GM19239 (cell line): Measurements from ENCODE around the gene ATP9A.
"Not testable (repeated sequence)": the region's sequence is repeated elsewhere in the genome, so short reads cannot be mapped to it uniquely, and the experiment has no call there.

Experiments used
- DNase-seq: peaks from one replicate; pipeline ENCODE4 v3.0.0; 2011; ENCODE audit warnings: low spot score; ENCODE audit not compliant: insufficient read length
- FAIRE-seq: peaks from 2 replicates; lab custom pipeline; 2011; peaks lifted over from hg19 to GRCh38; lab: Jason Lieb, UNC

The ATP9A gene

DNA sequence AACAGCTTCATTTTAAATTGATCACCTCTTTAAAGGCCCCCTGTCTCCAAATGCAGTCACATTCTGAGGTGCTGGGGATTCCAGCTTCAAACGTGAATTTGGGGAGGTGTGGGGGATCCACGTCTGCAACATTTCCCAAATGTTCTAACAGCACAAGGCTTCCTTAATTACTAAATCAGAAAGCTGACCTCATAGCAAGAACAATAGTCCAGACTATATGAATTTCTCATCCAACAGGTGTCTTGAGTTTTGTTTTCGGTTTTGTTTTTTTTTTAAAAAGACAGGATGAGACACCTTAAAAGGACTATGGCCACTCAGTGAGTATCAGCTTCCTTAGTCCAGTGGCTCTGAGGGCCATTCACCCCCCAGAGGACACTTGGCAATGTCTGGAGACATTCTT lies 11.5 kb downstream of the ATP9A start:
- FAIRE-seq (no peak), DNase-seq (no peak)

DNA sequence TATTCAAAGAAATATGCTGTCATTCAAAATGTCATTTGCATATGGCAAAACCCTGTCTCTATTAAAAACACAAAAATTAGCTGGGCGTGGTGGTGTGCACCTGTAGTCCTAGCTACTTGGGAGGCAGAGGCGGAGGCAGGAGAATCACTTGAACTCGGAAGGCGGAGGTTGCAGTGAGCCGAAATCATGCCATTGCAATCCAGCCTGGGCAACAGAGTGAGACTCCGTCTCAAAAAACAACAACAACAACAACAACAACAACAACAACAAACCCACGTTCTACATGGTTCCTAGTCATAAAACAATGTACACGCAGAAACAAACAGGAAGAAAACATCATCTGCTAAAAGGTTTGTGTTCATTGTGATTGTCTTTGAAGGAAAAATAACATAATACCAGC lies 15.0 kb downstream of the ATP9A start:
- not testable (repeated sequence) for DNase-seq, FAIRE-seq

DNA sequence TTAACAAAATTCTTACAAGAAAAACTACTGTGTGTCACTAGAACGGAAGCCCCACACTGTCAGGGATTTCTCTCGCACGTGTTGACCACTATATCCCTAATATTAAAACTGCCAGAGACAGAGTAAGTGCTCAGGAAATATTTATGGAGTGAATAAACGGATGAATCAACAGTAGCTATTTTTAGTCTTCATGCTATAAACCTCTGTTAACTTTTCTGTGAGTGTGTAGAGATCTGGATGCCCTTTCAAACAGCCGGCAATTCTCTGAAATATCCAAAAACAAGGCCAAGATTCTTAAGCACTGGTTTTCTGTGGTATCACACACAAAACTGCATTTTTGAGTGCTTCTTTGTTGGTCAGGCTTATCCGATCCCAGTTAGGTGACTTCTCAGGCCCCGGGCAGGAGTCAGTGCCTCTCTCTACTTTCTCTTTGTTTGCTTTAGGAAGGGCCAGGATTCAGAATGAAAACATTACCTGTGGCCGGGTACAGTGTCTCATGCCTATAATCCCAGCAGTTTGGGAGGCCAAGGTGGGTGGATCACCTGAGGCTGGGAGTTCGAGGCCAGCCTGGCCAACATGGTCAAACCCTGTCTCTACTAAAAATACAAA lies 15.7 kb downstream of the ATP9A start:
- no peak for FAIRE-seq
- no peak for DNase-seq

DNA sequence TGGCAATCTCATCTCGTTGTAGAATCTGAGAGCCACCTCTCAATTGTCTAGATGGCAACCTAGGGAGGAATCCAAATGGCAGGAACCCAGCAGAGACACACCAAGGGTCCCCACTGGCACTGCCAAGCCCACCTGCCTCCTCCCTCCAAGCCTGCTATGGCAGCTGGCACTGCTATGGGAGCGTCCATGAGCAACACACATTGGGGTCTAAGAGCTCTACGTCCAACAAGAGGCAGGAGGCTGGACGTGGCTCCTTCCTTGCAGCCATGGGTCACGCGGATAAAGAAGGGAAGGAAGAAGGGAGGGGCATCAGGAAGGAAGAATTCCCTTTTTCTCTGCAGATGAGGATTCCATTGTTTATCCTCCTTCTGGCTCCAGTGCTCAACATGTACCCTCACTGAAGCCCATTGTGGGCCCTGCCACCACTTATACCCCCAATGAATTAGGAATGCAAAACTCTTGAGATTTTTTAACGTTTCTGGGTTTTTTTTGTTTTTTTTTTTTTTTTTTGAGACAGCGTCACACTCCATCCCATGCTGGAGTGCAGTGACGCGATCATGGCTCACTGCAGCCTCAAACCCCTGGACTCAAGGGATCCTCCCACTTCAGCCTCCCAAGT lies 17.3 kb downstream of the ATP9A start:
- no peak for FAIRE-seq

DNA sequence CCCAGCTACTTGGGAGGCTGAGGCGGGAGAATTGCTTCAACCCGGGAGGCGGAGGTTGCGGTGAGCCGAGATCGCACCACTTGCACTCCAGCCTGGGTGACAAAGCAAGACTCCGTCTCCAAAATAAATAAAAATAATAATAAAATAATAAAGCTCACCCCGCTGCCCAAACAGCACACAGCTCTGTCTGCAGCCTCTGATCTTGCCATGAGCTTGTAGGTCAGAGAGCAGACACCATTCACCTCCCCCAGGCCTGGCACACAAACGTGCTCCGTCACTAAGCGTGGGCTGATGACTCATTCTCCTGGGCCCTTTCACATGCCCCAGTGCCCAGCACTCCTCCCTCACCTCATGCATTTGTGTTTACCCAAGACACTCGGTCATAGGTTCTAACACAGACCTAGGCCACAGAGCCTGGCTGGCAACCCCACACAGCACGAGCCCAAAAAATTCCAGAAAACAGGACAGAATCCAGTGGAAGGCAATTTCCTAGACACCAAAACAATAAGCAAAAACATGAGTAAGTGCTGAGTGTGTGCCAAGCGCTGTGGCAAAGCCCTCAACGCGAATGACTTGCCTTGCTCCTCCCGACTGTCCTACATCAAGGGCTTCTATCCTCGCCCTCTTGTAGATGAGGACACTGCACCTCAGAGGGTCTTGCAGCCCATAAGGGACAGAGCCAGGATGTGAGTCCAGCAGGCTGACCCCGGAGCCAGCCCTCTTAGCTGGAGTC lies 18.0 kb downstream of the ATP9A start:
- no peak for DNase-seq
- FAIRE-seq, result no peak

More for the DNA sequence above, 17.3 kb downstream of the ATP9A start:
- DNase-seq, result no peak

DNA sequence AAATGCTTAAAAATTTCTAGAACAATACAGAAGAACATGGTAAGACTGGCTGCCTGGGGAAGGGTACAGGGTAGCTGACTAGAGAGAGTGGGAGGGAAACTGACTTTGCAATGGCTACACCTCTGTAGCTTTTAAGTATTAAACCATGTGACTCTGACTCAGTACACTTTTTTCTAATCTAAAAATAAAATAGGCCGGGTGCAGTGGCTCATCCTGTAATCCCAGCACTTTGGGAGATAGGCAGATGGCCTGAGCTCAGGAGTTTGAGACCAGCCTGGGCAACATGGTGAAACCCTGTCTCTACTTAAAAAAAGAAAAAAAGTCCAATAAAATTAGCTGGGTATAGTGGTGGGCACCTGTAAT lies 18.5 kb downstream of the ATP9A start:
- DNase-seq (no peak), FAIRE-seq (no peak)

DNA sequence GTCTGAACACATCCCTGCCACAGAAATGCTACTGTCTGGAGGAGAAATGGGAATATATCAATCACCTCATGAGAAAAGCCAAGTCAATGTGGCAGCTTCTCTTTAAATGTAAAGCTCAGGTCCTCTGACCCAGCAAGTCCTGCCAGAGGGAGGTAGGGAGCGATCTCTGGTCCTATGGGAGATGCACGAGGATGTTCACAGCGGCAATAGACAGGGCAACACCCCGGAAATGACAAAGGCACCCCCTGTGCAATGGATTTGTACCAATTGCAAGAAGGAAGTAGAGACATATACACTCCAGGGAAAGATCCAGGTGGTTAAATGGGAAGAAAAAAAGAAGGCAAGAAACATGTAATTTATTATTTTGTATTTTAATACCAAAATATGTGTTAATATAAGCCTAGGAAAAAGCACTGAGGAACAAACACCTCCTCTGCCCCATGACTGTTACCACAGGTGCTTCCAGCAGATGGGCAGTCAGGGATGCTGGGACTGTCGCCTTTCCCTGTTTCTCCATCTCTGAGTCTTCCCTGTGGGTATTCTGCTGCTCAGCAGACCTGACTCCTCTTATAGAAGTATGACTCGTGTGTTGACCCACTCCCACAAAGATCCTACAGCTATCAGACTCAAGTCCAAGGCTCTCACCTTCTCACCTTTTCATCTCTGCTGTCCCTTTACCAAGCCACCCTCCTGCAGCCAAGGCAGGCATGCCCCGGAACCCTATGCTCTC lies 20.8 kb downstream of the ATP9A start:
- FAIRE-seq, result no peak
- no peak for DNase-seq

DNA sequence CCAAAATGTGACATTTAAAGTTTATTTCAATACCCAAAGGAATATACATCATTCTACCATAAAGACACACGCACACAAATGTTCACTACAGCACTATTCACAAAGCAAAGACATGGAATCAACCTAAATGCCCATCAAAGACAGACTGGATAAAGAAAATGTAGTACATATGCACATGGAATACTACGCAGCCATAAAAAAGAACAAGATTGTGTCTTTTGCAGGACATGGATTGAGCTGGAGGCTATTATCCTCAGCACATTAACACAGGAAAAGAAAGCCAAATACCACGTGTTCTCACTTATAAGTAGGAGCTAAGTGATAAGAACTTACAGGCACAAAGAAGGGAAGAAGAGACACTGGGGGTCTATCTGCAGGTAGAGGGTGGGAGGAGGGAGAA lies 22.4 kb downstream of the ATP9A start:
- DNase-seq (no peak), FAIRE-seq (no peak)

DNA sequence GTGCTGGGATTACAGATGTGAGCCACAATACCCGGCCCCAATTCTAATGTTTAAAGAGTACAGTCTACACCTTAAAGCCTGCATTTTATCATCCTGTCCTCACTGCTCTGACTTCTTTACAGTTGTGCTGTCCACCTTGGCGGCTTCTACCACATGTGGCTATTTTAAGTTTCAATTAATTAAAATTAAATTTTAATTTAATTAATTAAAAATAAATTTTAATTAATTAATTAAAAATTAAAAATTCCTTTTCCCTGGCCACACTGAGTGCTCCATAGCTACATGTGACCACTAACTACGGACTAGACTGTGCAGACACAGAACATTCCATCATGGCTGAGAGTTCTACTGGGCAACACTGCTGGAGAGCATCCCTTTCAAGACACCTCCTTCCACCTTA lies 27.4 kb downstream of the ATP9A start:
- FAIRE-seq (no peak), DNase-seq (no peak)

DNA sequence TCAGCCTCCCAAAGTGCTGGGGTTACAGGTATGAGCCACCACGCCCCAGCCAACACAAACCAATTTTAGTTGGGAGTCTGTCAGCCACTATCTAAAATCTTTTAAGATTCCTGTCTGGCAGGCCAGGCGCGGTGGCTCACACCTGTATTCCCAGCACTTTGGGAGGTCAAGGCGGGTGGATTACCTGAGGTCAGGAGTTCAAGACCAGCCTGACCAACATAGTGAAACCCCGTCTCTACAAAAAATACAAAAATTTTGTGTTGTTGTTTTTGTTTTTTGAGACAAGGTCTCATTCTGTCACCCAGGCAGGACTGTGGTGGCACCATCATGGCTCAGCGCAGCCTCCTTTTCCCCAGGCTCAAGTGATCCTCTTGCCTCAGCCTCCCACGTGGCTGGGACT lies 27.9 kb downstream of the ATP9A start:
- not testable (repeated sequence) for DNase-seq, FAIRE-seq

DNA sequence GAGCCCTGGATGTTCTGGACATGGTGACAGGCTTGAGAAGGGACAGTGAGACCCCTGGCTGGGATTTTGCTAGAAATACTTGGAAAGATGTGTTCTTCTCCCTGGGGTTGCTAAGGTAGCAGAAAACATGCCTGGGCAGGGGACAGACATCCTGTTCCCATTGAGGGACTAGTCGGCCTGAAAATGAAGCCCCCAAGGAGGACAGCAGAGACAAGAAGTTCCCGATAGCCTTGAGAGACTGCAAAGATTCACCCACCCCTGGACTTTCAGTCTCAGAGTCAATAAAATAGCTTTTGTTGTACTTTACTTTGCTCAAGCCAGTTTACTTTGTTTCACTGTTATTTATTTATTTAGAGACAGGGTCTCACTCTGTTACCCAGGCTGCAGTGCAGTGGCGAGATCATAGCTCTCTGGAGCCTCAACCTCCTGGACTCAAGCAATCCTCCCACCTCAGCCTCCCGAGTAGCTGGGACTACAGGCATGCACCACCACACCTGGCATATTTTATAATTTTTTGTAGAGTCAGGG lies 28.4 kb downstream of the ATP9A start:
- FAIRE-seq (no peak), DNase-seq (no peak)

DNA sequence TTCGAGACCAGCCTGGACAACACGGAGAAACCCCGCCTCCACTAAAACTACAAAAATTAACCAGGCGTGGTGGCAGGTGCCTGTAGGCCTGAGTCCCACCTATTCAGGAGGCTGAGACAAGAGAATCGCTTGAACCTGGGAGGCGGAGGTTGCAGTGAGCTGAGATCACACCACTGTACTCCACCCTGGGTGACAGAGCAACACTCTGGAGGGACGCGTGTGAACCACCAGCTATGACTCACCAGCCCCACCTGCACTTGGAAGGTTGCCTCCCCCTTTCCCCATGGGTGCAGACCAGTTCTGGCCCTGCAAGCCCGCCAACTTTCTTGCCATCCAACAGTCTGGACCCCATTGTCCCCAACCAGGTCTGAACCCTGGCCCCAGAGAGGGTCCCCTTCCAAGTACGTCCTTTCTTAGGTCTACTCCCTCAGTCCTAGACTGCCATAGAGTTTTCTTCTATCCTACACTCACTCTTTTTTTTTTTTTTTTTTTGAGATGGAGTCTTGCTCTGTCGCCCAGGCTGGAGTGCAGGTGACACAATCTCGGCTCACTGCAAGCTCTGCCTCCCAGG lies 29.2 kb downstream of the ATP9A start:
- no peak for DNase-seq
- no peak for FAIRE-seq

DNA sequence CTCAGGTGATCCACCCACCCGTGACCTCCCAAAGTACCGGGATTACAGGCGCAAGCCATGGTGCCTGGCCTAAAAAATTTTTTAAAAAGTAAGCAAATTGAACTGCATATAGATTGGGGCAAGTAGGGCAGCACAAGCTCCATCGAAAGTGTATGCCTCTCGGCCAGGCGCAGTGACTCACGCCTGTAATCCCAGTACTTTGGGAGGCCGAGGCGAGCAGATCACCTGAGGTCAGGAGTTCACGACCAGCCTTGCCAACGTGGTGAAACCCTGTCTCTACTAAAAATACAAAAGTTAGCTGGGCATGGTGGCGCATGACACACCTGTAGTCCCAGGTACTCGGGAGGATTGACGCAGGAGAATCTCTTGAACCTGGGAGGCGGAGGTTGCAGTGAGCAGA lies 29.9 kb downstream of the ATP9A start:
- FAIRE-seq, DNase-seq: not testable (repeated sequence)

DNA sequence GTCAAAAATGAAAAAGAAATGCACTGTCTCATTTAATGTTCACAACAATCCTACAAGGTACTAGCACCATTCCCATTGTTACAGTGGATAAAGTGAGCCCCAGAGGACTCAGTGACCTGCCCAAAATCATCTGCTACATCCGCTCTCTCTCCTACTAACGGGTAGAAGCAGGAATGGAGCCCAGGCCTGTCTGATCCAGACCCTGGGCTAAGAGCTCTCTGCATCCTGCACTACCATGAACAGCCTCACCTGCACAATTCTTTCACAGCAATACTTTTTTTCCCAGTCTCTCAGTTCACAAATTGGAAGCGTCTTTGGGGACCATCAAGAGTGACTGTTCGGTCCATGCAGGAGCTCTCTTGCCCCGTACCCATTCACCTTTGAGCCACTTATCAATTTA lies 31.2 kb downstream of the ATP9A start:
- no peak for DNase-seq
- no peak for FAIRE-seq

DNA sequence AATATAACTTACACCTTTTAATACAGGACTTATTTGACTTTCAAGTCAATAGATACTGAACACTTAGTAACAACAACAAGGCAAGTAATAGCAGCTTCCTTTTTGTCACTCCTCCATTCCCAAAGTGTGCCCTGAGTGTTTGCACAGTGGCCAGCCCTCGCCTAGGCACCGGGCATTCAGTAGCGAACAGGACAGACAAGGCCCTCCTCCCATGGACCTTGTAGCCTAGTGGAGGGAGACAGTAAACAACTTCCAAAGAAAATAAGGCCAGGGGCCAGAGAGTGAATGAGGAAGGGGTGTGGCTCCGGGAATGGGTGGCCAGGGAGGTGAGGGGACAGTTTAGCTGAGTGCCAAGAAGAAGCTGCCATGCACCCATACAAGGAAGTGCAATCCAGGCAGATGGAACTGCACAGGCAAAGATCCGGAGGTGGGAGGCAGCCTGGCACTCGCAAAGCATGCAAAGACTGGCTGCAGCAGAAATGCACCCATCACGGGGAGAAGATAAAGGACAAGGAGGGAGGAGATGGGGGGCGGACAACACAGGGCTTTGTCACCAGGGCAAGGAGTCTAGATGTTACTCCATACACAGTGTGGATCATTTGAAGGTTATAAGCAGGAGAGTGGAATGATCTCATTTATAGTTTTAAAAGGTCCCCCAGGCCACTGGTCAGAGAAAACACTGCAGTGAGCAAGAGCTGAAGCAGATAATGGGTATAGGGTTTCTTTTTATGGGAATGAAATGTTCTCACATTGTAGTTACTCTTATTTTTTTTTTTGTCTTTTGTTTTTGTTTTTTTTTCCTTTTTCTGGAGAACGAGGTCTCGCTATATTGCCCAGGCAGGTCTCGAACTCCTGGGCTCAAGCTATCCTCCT lies 32.2 kb downstream of the ATP9A start:
- FAIRE-seq (no peak), DNase-seq (no peak)

DNA sequence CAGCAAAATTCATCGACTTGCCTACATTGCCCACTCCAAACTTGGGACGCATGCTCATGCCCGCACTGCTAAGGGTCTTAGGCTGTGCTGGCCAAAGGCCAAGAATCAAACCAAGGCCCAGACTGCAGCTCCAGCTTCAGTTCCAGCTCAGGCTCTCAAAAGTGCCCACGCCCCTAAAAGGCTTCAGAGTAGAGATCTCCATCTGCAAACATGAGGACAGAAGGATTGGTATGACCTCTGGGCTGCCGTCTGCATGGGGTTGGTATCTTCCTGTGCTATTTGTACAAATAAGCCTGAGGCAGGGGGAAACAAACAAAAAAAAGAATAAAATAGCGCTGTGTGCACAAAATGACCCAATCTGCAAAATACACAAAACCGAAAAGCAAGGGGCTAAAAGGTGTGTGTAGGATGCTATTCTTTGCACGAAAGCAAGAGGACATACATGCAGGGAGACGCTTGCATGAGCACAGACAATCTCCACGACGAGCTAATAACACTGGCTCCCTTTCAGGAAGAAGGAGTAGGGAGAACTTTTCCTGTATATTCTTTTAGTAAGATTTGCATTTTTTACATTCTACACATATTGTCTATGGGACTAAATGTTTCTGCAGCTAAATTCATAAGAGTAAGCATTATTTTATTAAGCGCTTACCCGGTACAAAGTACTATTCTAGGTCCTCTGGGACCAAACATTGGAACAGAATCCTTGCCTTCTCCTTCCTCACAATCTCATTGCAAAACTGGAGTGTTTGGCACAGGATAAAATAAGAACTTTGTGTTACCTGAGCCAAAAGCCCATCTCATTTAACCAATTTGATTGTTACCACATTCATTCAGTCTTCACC lies 33.1 kb downstream of the ATP9A start:
- FAIRE-seq (no peak), DNase-seq (no peak)

DNA sequence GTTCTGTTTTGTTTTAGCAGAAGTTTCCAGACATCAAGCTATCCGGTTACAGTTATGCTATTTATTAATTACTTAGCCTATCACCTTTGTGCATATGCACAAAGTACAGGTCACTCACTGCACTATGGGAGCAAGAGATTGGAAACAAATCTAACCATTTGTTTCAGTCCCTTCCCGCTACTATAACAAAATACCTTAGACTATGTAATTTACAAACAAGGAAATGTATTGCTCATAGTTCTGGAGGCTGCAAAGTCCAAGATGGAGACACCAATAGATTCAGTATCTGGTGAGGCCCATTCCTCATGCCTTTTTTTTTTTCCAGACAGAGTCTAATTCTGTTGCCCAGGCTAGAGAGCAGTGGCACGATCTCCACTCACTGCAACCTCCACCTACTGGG lies 35.1 kb downstream of the ATP9A start:
- no peak for FAIRE-seq
- DNase-seq, result no peak

DNA sequence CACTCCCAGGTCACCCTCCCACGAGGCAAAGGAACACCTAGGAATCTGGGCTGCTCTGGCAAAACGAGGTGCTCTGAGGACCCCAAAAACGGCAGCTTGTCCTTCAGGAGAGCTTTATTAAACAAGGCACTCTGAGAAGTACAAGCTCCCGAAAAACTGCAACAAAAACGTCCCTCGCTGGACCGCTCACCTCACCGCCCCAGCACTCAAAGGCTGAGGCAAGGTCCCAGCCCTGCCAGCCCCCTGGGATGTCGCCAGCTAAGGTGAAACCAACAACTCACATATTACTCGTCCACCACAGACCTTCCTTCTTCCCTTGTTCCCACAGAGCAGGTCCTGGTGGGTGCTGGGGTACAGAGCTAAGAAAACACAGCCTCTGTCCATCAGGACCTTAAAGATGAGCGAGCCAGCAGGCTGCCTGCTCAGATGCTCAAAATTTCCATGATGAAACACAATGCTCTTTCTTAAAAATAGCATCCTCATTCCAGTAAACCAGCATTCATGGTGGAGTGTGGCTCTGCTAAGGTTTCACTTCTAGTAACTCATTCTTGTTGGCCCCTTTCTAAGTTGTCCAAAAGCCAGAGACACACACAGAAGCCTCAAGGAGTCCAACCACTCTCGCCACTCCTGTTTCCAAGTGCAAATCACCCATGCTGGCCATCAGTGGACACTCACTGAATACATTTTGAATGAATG lies 35.9 kb downstream of the ATP9A start:
- FAIRE-seq (no peak), DNase-seq (no peak)
